ENCODE data around the gene LIPG. TPM values are rescaled to one million over a fixed set of nuclear protein-coding genes. Genes with fewer than 3 reads are reported as not detected.
A peak's percentile ranks its signal among the peaks of the same experiment; 100 is the strongest.

LIPG gene
- total and polyA plus RNA-seq, 2 of the 13 experiments (the other 11 are each of a cell fraction or from before 2014, with no cell fraction given) = 0.96 to 10.8 TPM

GRCh38 chr18:49561289-49562193 is at the start of gene LIPG (continued):
- TF ChIP-seq ZNF800 (CRISPR knock-in tag; IDR thresholded peaks at IDR 0.05) (0 out of 2 replicates have a peak, but pooled peaks have one; percentile 2), HDAC6 (IDR thresholded peaks at IDR 0.05; ENCODE audit: low read depth, low read length) (no peak), ZNF839 (CRISPR knock-in tag; IDR thresholded peaks at IDR 0.05; ENCODE audit: borderline replicate concordance) (no peak), HMGXB4 (CRISPR knock-in tag; IDR thresholded peaks at IDR 0.05; ENCODE audit: borderline replicate concordance in 1 of 2, low read depth in 1 of 2) (0 out of 4 replicates have a peak, but pooled peaks of 1 of the 2 experiments have one; percentile 24), HBP1 (CRISPR knock-in tag; IDR thresholded peaks at IDR 0.05; ENCODE audit: low read depth) (peak; percentile 84), ZNF362 (CRISPR knock-in tag; IDR thresholded peaks at IDR 0.05; ENCODE audit: borderline replicate concordance) (no peak), AHR (CRISPR knock-in tag; IDR thresholded peaks at IDR 0.05) (0 out of 2 replicates have a peak, but pooled peaks have one; percentile 13), SKI (IDR thresholded peaks at IDR 0.05; ENCODE audit: partially characterized antibody) (no peak), TFAP4 (IDR thresholded peaks at IDR 0.05; ENCODE audit: borderline replicate concordance, low read depth) (0 out of 2 replicates have a peak, but pooled peaks have one; percentile 19), ZNF780A (CRISPR knock-in tag; IDR thresholded peaks at IDR 0.05) (no peak), ZNF770 (CRISPR knock-in tag; IDR thresholded peaks at IDR 0.05) (no peak), PCBP2 (optimal IDR thresholded peaks at IDR 0.05; ENCODE audit: low read depth, low read length, poor library complexity, severe bottlenecking) (no peak)
